ENCODE data around the gene KDM7A.
A peak's percentile ranks its signal among the peaks of the same experiment; 100 is the strongest.

The KDM7A gene

DNA sequence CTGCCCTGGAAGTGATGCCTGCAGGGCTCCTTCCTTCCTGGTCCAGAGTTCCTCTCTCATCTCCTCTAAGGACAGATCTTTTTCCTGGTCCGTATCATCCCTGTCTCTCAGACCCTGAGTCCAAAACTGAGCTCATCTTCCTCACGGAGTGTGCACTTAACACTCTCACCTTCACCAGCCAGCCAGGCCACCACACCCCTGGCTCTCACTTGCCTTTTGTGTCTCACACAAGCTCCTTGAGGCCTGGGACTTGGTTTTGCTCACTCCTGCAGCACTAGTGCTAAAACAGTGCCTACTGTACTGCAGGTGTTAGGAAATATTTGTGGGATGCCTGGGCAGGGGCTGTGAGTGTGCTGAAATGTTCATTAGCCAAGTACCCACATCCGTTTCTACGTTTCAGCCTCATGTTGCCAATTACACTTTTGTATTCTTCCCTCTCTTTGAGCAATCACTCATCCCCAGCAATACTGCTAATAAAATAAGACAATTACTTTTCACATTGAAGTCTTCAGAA is 92.6 kb downstream of the KDM7A start:
- DNase-seq (ENCODE audit: low read depth, low spot score): no peak

DNA sequence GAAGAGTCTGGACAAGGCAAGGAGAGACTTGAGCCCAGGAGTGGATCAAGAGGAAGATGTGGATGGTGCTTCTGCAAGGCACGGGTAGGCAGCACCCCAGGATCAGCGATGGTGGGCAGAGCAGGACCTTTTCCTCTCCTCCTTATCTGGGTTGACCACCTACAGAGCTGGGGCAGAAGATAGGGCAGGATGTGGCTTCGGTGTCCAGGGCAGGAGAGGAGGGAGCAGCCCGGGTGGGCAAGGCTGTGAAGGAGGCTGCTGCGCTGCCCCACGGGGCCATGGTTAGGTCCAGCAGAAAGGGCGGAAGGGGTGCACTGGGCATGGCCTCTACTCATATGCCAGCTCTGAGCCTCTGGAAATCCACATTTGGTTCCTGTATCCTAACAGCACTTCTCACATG is 94.0 kb downstream of the KDM7A start:
- DNase-seq (ENCODE audit: low read depth, low spot score): no peak

DNA sequence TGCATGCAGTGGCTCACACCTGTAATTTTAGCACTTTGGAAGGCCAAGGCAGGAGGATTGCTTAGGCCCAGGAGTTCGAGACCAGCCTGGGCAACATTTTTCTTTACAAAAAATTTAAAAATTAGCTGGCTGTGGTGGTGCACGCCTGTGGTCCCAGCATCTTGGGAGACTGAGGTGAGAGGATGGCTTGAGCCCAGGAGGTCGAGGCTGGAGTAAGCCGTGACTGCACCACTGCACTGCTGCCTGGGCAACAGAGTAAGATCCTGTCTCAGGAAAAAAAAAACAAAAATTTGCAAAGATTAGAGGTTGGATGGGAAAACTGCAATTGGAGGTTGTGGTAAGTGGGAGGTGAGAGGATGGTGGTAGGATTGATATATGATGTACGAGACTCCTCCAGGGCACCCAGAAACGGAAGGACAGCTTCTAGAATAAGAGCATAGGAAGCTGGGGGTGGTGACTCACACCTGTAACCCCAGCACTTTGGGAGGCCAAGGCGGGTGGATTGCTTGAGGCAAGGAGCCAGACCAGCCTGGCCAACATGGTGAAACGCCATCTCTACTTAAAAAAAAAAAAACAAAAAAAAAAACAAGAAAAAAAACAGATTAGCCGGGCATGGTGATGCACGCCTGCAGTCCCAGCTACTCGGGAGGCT is 94.9 kb downstream of the KDM7A start:
- DNase-seq (ENCODE audit: low read depth, low spot score): no peak

- DNase-seq (ENCODE audit: low read depth, low spot score): no peak
These were observed 95.9 kb downstream of the KDM7A start for GRCh38 chr7:140080919-140081318.

GRCh38 chr7:140079121-140079536 is 97.7 kb downstream of the KDM7A start:
- no peak for DNase-seq (ENCODE audit: low read depth, low spot score)

DNA sequence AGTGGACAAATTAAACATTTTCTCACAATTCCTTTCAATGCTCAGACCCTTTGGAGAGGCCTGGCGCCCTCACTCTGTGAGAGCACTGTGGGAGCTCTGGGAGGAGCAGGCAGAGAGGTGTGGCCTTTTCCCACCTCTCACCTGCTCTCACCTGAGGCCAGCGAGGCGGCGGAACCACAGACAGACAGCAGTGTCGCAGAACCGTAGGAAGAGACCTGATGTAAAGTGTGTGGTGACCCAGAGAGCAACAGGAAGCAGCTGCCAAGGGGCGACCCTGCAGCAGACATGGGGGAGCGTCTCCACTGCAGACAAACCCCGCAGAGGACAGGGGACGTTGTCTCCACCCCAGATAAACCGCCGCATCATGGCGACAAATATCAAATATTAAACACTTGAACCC is 98.4 kb downstream of the KDM7A start:
- no peak for DNase-seq (ENCODE audit: low read depth, low spot score)

DNA sequence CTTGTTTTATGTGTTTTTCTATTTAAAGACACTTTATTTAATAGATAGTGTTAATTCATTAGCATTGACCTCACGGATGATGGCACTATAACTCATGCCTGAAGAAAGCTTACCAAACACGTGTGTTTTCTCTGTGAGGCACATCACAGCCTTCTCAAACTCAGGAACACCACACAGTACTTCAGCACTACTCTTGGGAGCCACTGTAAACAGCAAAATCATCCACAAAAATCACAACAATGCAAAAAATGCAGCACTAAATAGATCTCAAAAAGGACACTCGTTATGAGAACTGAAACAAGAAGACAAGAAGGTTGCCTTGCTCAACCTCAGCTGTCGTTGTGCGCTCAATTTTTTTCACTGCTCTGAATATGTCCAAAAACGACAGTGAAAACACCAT is 102.0 kb downstream of the KDM7A start:
- no peak for DNase-seq (ENCODE audit: low read depth, low spot score)

DNA sequence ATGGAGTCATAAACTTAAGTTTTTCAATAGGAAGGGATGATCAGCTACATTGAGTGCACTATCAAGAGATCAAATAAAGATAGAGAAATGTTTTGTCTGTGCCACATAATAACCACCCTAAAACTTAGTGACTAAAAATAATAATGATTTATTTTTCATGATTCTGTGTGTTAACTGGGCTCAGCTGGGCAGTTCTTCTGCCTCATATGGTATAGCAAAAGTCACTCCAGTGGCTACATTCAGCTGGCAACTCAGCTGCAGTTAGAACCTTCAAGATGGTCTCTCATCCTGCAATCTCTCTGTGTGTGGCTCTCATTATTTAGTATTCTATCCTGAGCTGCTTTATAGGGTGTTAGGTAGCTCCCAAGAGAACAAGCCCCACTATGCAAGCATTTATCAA is 106.2 kb downstream of the KDM7A start:
- no peak for DNase-seq (ENCODE audit: low read depth, low spot score)

- DNase-seq (ENCODE audit: low read depth, low spot score): no peak
These were observed 107.4 kb downstream of the KDM7A start for GRCh38 chr7:140069298-140069949.

GRCh38 chr7:140068033-140068432 is 108.8 kb downstream of the KDM7A start:
- no peak for DNase-seq (ENCODE audit: low read depth, low spot score)

DNA sequence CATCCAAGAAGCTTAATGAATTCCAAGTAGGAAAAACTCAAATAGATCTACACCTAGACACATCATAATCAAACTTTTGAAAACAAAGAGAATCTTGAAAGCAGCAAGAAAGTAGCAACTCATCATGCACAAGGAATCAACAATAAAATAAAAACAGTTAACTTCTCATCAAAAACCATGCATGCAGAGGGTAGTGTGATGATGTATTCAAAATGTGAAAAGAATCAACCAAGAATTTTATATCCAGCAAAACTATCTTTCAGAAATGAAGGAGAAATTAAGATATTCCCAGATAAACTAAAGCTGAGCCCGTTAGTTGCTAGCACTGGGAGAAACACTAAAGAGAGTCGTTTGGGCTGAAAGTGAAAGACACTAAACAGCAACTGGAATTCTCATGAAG is 109.7 kb downstream of the KDM7A start:
- no peak for DNase-seq (ENCODE audit: low read depth, low spot score)

DNA sequence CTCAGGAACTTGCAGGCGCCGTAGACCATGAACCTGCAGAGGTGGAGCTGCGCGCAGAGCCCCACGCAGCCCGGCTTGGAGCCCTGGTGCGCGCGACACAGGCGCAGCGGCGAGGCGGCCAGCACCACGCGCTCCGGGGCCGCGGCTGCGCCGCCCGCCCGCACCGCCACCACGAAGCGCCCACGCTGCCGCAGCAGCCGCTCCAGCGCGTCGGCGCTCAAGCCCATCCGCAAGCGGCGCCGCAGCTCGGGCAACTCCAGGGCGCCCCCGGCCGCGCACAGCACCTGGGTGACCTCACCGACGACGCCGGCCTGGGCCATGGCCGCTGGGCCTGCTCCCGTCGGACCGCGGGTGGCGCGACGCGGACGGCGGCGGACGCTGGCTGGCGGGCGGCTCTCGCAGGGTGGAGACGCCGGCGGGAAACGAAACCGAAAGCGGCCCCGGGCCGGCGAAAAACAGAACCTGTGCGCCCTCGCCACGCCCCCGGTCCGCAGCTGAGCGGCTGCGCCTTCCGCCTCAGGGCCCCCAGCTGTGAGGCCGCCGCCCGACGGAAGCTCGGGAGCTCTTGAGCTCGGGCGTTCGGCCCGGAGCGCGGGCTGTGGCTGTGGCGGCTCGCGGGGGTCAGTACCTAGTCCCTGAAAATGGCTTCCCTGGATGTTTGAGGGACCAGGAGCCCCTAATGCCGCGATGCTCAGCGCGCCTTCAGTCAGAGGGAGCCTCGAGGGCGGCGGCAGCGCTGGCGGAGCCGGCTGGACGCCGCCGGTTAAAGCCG is 114.1 kb downstream of the KDM7A start, which contains the start of gene PARP12:
Gene PARP12 (minus strand): TSS at position 424 of the 772 bp plus-strand sequence. CDS start 104 bp downstream, at position 320.
- peak; percentile 70 for DNase-seq (ENCODE audit: low read depth, low spot score)

GRCh38 chr7:140062118-140062527 is 114.7 kb downstream of the KDM7A start:
- peak; percentile 14 for DNase-seq (ENCODE audit: low read depth, low spot score)

DNA sequence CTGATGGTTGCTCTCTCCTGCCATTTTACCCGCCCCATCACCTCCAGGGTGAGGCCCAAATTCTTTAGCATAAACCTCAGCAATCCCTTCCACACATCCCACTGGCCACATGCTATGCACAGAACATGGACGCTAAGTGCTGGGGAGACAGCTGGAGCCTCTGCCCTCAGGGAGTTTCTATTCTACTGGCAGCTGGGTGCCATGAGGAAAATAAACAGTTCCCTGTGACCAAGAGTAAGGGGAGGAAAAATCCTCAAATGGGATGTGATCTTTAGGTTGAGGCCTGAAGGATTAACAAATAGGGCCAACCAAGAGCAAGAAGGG is 115.2 kb downstream of the KDM7A start:
- no peak for DNase-seq (ENCODE audit: low read depth, low spot score)

GRCh38 chr7:140060788-140061606 is 115.8 kb downstream of the KDM7A start:
- DNase-seq (ENCODE audit: low read depth, low spot score): no peak

DNA sequence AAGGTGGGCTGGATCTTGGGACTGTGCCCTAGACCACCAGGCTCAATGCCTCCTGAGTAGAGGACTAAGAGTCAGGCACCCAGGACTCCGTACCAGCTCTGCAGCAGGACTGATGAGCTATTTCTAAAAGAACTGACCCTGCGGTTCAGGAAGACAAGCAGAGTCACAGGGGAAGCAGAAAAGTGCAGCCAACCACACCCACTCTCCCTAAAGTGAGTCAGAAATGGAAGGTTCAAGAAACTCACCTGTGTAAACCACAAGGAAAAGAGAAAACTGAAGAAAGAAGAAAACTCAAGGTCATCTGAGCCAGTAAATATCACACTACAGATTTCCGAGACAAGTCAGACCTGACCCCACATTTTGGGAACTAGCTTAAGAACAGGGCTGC is 116.5 kb downstream of the KDM7A start:
- DNase-seq (ENCODE audit: low read depth, low spot score): no peak

DNA sequence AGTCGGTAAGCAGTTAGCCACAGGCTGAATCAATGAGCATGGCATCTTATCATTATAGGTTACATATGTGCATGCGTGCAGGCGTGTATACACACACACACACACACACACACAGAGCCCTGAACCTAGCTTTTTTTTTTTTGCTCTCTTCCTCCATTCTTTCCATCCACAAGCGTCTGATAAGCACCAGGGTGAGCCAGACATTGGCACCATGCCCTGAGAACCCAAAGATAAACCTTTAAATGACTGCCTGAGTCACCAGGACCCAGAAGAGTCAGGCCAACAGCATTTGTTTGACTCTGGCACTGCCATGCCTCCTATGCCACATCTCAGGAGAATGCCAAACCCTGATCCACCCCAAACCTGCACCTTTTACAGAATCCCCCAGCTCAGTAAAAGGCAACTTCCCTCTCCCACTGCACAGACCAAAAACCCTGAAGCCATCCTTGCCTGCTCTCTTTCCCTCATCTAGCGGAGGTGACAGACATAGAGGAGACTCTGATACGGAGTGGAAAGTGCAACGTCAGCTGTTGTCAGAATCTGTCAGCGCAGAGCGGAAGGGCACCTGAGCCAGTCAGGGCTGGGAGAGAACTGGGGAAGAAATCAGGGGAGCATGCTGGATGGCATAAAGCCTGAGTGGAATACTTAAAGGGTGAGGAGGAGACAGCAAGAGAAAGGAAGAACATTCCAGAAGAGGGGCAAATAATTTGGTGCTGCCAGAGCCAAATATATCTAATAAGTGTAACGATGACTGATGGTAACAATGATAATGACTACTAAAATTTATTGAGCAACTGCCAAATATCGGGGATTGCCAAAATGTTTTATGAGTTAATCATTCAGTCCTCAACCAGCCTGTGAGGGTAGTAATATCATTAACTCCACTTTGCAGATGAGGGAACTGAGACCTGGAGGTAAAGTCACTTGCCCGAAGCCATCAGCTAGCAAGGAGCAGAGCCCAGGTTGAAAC is 117.2 kb downstream of the KDM7A start:
- DNase-seq (ENCODE audit: low read depth, low spot score): peak; percentile 4

- DNase-seq (ENCODE audit: low read depth, low spot score): no peak
These were observed 118.3 kb downstream of the KDM7A start for GRCh38 chr7:140058517-140058916.

DNA sequence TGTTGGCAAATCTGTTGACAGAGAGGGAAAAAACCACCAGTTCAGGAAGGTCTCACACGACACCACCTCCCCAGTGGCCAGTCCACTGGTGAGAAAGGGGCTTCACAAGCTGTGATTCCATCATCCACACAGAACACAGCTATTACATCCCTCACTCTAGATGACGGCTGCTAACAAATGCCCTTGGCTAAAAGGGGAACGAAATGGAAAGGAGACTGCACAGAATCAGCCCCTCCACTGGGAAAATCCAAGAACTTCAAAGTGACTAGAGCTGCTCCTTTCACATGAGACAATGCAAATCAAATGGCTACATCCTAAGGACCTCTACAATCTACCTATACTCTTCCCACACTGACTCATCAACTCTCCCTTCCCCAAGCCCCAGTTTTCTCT is 119.6 kb downstream of the KDM7A start:
- no peak for DNase-seq (ENCODE audit: low read depth, low spot score)

- no peak for DNase-seq (ENCODE audit: low read depth, low spot score)
These were observed 120.2 kb downstream of the KDM7A start for GRCh38 chr7:140056431-140057142.
